Choroid plexus epithelial cell (primary cell): ENCODE measurements around the gene ZNF345.
A peak's percentile ranks its signal among the peaks of the same experiment; 100 is the strongest.

Experiments used
- DNase-seq: peaks from one replicate; pipeline ENCODE4 v3.0.0-alpha.2; 2010; ENCODE audit warnings: low read depth
- H3K4me3 ChIP-seq: 2 replicates; pipeline ENCODE4 v1.5.1; 2011; ENCODE audit warnings: low read depth, mild to moderate bottlenecking, control low read depth, low read length, moderate library complexity
- CTCF ChIP-seq: conservative IDR thresholded peaks from 2 replicates; pipeline ENCODE4 v1.5.1; 2011; ENCODE audit warnings: low read depth, mild to moderate bottlenecking, control low read depth, inconsistent platforms, low read length, moderate library complexity

Gene ZNF345

GRCh38 chr19:36837176-36837905 is 13.3 kb upstream of the ZNF345 start:
- peak; percentile 56 for DNase-seq
- peak overlapping the region; percentile 68 for H3K4me3 ChIP-seq
- TF ChIP-seq CTCF, result no peak

GRCh38 chr19:36837906-36838783 is 12.5 kb upstream of the ZNF345 start, which contains the start of gene ZNF790:
Gene ZNF790, minus strand, starts transcription at chr19:36838387. Its CDS starts 12,768 bp downstream, at chr19:36825619.
- no peak for TF ChIP-seq CTCF
- DNase-seq, result peak; percentile 92
- peak within 1 kb of the TSS; percentile 68 for H3K4me3 ChIP-seq

- no peak for TF ChIP-seq CTCF
- peak overlapping the region; percentile 68 for H3K4me3 ChIP-seq
- DNase-seq, result peak; percentile 46
Measured at GRCh38 chr19:36838784-36839324, 11.8 kb upstream of the ZNF345 start.

- no peak for TF ChIP-seq CTCF
- no peak overlapping the region for H3K4me3 ChIP-seq
- no peak for DNase-seq
Measured at GRCh38 chr19:36847968-36848367, 2.7 kb upstream of the ZNF345 start.

- DNase-seq, result peak; percentile 93
- no peak for TF ChIP-seq CTCF
- peak overlapping the region; percentile 99 for H3K4me3 ChIP-seq
Measured at GRCh38 chr19:36849701-36850558, 746 bp upstream of the ZNF345 start.

GRCh38 chr19:36851898-36852297 is 1.2 kb downstream of the ZNF345 start:
- H3K4me3 ChIP-seq, result peak overlapping the region; percentile 99
- no peak for TF ChIP-seq CTCF
- DNase-seq, result no peak
